Gastroesophageal sphincter (tissue), 3 donors: ENCODE data around the gene NSMF.

Experiments used
- CTCF ChIP-seq, 4 experiments: fragments of 200-600 bp in 2 of 4; fragments of 450-650 bp in 2 of 4; sonication (generic) in 1 of 4; IDR thresholded peaks; one replicate each; pipeline ENCODE4 v1.5.1; 2017 to 2019; ENCODE audit warnings: antibody characterized with exemption in 4 of 4, mild to moderate bottlenecking in 2 of 4, moderate library complexity in 2 of 4
- EP300 ChIP-seq: sonication (generic); formaldehyde crosslinking; IDR thresholded peaks from one replicate; pipeline ENCODE4 v1.6.1; 2017; ENCODE audit warnings: antibody characterized with exemption, mild to moderate bottlenecking
- POLR2A ChIP-seq, 2 donors: fragments of 450-650 bp; IDR thresholded peaks; one replicate each; pipeline ENCODE4 v1.6.1; 2017; ENCODE audit warnings: antibody characterized with exemption in 2 of 2, mild to moderate bottlenecking in 2 of 2, moderate library complexity in 1 of 2
- POLR2AphosphoS5 ChIP-seq: sonication (generic); formaldehyde crosslinking; IDR thresholded peaks from one replicate; pipeline ENCODE4 v1.6.1; 2017; ENCODE audit warnings: antibody characterized with exemption

- TF ChIP-seq POLR2A (IDR thresholded peaks at IDR 0.05), result no peak
- TF ChIP-seq CTCF (IDR thresholded peaks at IDR 0.05), result no peak
- no peak for TF ChIP-seq POLR2AphosphoS5
- TF ChIP-seq EP300, result no peak
These were observed 4.1 kb upstream of the NSMF start for GRCh38 chr9:137462986-137463930.
